BJ (cell line): Measurements from ENCODE around the gene CECR2. TPM values are rescaled to one million over a fixed set of nuclear protein-coding genes. Genes with fewer than 3 reads are reported as not detected.

Source experiments
- CTCF ChIA-PET: fragments of 350-600 bp; formaldehyde crosslinking; extraction: SDS; loops from one replicate; lab custom pipeline; 2021; ENCODE audit warnings: antibody characterized with exemption, inconsistent platforms; lab: Yijun Ruan, JAX
- POLR2A ChIA-PET: fragments of 300-600 bp; sonication (Branson Sonifier 250); formaldehyde crosslinking; extraction: SDS; loops from one replicate; lab custom pipeline; 2021; ENCODE audit warnings: antibody characterized with exemption; lab: Charles Lee
- DNase-seq: peaks from one replicate; pipeline ENCODE4 v3.0.0-alpha.2; 2011; ENCODE audit warnings: low read depth
- H3K27me3 ChIP-seq: 2 replicates; pipeline ENCODE4 v1.6.0; 2011; ENCODE audit warnings: low read length; ENCODE audit not compliant: control insufficient read depth, insufficient read depth
- H3K36me3 ChIP-seq: 2 replicates; pipeline ENCODE4 v1.5.1; 2011; ENCODE audit warnings: low read length; ENCODE audit not compliant: control insufficient read depth, insufficient read depth
- H3K4me3 ChIP-seq: 2 replicates; pipeline ENCODE4 v1.5.1; 2011; ENCODE audit warnings: low read depth, mild to moderate bottlenecking, control low read depth, low read length
- CTCF ChIP-seq: IDR thresholded peaks from 2 replicates; pipeline ENCODE4 v1.5.1; 2011; ENCODE audit warnings: low read depth, mild to moderate bottlenecking, control low read depth, inconsistent platforms, low read length, moderate library complexity; ENCODE audit not compliant: insufficient read depth
- polyA plus RNA-seq: library from polyadenylated mRNA; depleted of rRNA; stranded (reverse); fragments of >200 nt; gene quantifications from 2 replicates; pipeline ENCODE4 v1.2.3, GENCODE V29; 2011

CECR2 gene
- polyA plus RNA-seq, 1 experiment, result not detected

GRCh38 chr22:17349172-17349571 is 20.1 kb upstream of the CECR2 start:
- ChIA-PET POLR2A (no interaction called here), CTCF (no interaction called here)
- no peak for TF ChIP-seq CTCF
- Histone ChIP-seq H3K4me3 (no peak overlapping the region), H3K36me3 (no peaks in the 10 kb centered on the region), H3K27me3 (no peaks in the 10 kb centered on the region)
- no peak for DNase-seq

- no peak for TF ChIP-seq CTCF
- Histone ChIP-seq H3K4me3 (no peak overlapping the region), H3K27me3 (no peaks in the 10 kb centered on the region), H3K36me3 (no peaks in the 10 kb centered on the region)
- CTCF ChIA-PET, result interaction anchor here (0.6 kb wide), 1 partner anchor 23 kb away, joined by 3 read pairs; no protein-coding TSS in a partner anchor
- POLR2A ChIA-PET, result no interaction called here
- DNase-seq, result no peak
Measured at GRCh38 chr22:17350292-17350691, 19.0 kb upstream of the CECR2 start.

- POLR2A ChIA-PET, result no interaction called here
- Histone ChIP-seq H3K36me3 (no peaks in the 10 kb centered on the region), H3K27me3 (no peaks in the 10 kb centered on the region), H3K4me3 (no peak overlapping the region)
- CTCF ChIA-PET, result no interaction called here
- no peak for TF ChIP-seq CTCF
- no peak for DNase-seq
Measured at GRCh38 chr22:17352798-17353197, 16.5 kb upstream of the CECR2 start.

- POLR2A ChIA-PET, result no interaction called here
- no peak for TF ChIP-seq CTCF
- no peaks in the 10 kb centered on the region for H3K36me3 ChIP-seq
Measured at GRCh38 chr22:17357688-17358087, 11.6 kb upstream of the CECR2 start.

GRCh38 chr22:17358415-17358814 is 10.8 kb upstream of the CECR2 start:
- Histone ChIP-seq H3K4me3 (no peak overlapping the region), H3K27me3 (no peaks in the 10 kb centered on the region), H3K36me3 (no peaks in the 10 kb centered on the region)
- no peak for DNase-seq
- CTCF ChIA-PET, result no interaction called here
- no peak for TF ChIP-seq CTCF
- POLR2A ChIA-PET, result no interaction called here

More at GRCh38 chr22:17357688-17358087, 11.6 kb upstream of the CECR2 start:
- CTCF ChIA-PET, result no interaction called here
- no peak overlapping the region for H3K4me3 ChIP-seq
- no peak for DNase-seq
- no peaks in the 10 kb centered on the region for H3K27me3 ChIP-seq
